ENCODE data around the gene INPP5K. TPM values are rescaled to one million over a fixed set of nuclear protein-coding genes. Genes with fewer than 3 reads are reported as not detected.
A peak's percentile ranks its signal among the peaks of the same experiment; 100 is the strongest.

INPP5K gene
- polyA plus RNA-seq, 1 experiment: 25.9 TPM

DNA sequence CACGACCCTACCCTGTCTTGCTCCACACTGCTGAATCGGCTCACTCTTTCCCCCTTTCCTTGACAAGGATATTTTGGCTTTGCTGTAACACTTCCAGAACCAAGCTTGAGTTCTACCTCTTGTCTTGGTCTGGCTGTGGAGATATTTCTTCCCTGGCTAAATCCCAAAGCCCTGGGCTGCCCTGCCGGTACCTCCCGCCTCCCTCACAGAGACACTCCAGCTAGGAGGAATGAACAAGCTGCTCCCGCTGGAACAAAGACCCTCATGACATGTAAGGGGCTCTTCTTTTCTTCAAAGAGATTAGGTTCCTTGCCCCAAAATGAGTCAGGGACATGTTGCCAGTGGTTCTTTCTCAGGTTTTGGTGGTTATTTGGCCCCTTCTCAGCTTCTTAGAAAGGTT is 10.8 kb downstream of the INPP5K start:
- ChIA-PET POLR2A (interaction anchor here (1.0 kb wide), 1 partner anchor 18 kb away, joined by 3 read pairs; no protein-coding TSS in a partner anchor), CTCF (interaction anchor here (0.6 to 1.6 kb wide), 2 partner anchors 10 to 144 kb away, joined by 3 to 9 read pairs; partner anchors contain the start of gene INPP5K)
- H3K27ac ChIP-seq (ENCODE audit: low read depth, low read length): no peak overlapping the region
- H3K9me3 ChIP-seq (ENCODE audit: control insufficient read depth, insufficient read depth, low read length): no peaks in the 10 kb centered on the region
- no peaks in the 10 kb centered on the region for H3K27me3 ChIP-seq (ENCODE audit: control insufficient read depth, insufficient read depth, low read length)
- H3K4me3 ChIP-seq (ENCODE audit: low read depth, low read length): no peak overlapping the region
- DNase-seq (ENCODE audit: low read depth, low spot score): no peak
- TF ChIP-seq, protein P1, sequence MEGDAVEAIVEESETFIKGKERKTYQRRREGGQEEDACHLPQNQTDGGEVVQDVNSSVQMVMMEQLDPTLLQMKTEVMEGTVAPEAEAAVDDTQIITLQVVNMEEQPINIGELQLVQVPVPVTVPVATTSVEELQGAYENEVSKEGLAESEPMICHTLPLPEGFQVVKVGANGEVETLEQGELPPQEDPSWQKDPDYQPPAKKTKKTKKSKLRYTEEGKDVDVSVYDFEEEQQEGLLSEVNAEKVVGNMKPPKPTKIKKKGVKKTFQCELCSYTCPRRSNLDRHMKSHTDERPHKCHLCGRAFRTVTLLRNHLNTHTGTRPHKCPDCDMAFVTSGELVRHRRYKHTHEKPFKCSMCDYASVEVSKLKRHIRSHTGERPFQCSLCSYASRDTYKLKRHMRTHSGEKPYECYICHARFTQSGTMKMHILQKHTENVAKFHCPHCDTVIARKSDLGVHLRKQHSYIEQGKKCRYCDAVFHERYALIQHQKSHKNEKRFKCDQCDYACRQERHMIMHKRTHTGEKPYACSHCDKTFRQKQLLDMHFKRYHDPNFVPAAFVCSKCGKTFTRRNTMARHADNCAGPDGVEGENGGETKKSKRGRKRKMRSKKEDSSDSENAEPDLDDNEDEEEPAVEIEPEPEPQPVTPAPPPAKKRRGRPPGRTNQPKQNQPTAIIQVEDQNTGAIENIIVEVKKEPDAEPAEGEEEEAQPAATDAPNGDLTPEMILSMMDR (IDR thresholded peaks at IDR 0.05; ENCODE audit: low read depth, low read length): no peak

DNA sequence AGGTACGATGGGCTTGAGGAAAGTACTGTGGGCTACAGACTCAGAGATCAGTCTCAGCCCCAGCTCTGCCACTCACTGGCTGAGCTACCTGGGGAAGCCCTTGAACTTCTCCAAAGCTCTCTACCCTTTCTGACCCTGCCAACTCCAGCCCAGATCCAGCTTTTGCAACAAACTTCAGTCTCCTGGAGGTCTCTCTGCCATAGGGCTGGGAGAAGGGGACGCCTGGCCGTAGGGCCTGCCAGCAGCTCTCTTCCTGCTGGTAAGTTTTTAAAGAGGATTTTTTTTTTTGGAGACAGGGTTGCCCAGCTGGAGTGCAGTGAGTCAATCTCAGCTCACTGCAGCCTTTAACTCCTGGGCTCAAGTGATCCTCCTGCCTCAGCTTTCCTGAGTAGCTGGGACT is 11.5 kb downstream of the INPP5K start:
- TF ChIP-seq, protein P1 (IDR thresholded peaks at IDR 0.05; ENCODE audit: low read depth, low read length): no peak
- no peak for DNase-seq (ENCODE audit: low read depth, low spot score)
- ChIA-PET CTCF (interaction anchor here (0.6 to 1.6 kb wide), 3 partner anchors 11 to 144 kb away, joined by 3 to 9 read pairs (median 3); partner anchors contain the start of gene INPP5K), POLR2A (interaction anchor here (0.6 to 0.9 kb wide), 2 partner anchors 10 to 111 kb away, joined by 3 to 4 read pairs; no protein-coding TSS in a partner anchor)
- no peak overlapping the region for H3K4me3 ChIP-seq (ENCODE audit: low read depth, low read length)
- no peak overlapping the region for H3K27ac ChIP-seq (ENCODE audit: low read depth, low read length)
- H3K9me3 ChIP-seq (ENCODE audit: control insufficient read depth, insufficient read depth, low read length): no peaks in the 10 kb centered on the region
- H3K27me3 ChIP-seq (ENCODE audit: control insufficient read depth, insufficient read depth, low read length): no peaks in the 10 kb centered on the region

DNA sequence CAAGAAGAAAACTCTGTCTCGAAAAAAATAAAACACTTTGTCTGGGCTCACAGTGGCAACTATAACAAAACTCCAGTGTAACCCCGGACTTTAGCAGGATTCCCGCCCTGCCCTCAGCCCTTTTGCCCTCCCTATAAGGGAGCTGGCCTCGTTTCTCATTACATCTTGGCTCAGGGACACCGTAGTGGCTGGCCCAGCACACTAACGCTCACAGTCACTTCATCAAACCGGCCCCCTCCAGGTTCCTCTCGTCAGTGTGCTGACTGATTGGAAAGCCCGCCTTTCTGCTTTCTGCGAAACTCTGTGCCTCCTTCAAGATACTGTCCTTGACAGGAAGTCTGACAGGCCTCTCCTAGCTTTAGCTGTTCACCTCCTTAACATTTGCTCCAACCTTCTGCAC is 12.7 kb downstream of the INPP5K start:
- no peaks in the 10 kb centered on the region for H3K9me3 ChIP-seq (ENCODE audit: control insufficient read depth, insufficient read depth, low read length)
- peak overlapping the region; percentile 11 for H3K27ac ChIP-seq (ENCODE audit: low read depth, low read length)
- no peak overlapping the region for H3K4me3 ChIP-seq (ENCODE audit: low read depth, low read length)
- DNase-seq (ENCODE audit: low read depth, low spot score): no peak
- CTCF ChIA-PET: no interaction called here
- POLR2A ChIA-PET: interaction anchor here (0.7 to 1.1 kb wide), 2 partner anchors 11 to 12 kb away, joined by 3 to 4 read pairs; partner anchors contain the start of gene MYO1C
- H3K27me3 ChIP-seq (ENCODE audit: control insufficient read depth, insufficient read depth, low read length): no peaks in the 10 kb centered on the region
- TF ChIP-seq, protein P1 (IDR thresholded peaks at IDR 0.05; ENCODE audit: low read depth, low read length): no peak

DNA sequence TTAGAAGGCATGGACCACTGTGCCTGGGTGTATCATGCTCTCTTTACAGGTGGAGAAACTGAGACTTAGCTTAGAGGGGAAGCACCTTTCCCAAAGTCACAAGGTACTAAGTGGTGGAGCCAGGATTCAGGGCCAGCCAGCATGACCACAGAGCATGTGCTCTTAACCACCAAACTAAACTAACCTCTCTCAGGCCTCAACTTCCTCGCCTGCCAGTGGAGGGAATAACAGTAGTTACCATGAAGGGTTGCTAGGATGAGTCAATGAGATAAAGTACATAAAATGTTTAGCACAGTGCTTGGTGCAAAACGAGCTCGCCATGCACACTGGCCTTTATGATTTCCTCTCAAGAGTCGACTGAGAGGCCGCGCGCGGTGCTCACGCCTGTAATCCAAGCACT is 17.5 kb downstream of the INPP5K start:
- H3K4me3 ChIP-seq (ENCODE audit: low read depth, low read length): no peak overlapping the region
- ChIA-PET POLR2A (no interaction called here), CTCF (interaction anchor here (1.4 to 1.8 kb wide), 2 partner anchors 17 to 134 kb away, joined by 5 to 6 read pairs; partner anchors contain the start of gene INPP5K)
- peak overlapping the region; percentile 39 for H3K27ac ChIP-seq (ENCODE audit: low read depth, low read length)
- H3K27me3 ChIP-seq (ENCODE audit: control insufficient read depth, insufficient read depth, low read length): no peaks in the 10 kb centered on the region
- H3K9me3 ChIP-seq (ENCODE audit: control insufficient read depth, insufficient read depth, low read length): no peaks in the 10 kb centered on the region; the same call in 1 of the 2 replicates
- TF ChIP-seq, protein P1 (IDR thresholded peaks at IDR 0.05; ENCODE audit: low read depth, low read length): no peak
- DNase-seq (ENCODE audit: low read depth, low spot score): peak; percentile 55

- POLR2A ChIA-PET: interaction anchor here (0.9 to 1.1 kb wide), 2 partner anchors 11 to 38 kb away, joined by 3 to 4 read pairs; no protein-coding TSS in a partner anchor
- Histone ChIP-seq H3K9me3 (ENCODE audit: control insufficient read depth, insufficient read depth, low read length) (no peaks in the 10 kb centered on the region; the same call in 1 of the 2 replicates), H3K4me3 (ENCODE audit: low read depth, low read length) (no peak overlapping the region), H3K27me3 (ENCODE audit: control insufficient read depth, insufficient read depth, low read length) (no peaks in the 10 kb centered on the region), H3K27ac (ENCODE audit: low read depth, low read length) (no peak overlapping the region)
- CTCF ChIA-PET: interaction anchor here (1.4 to 1.8 kb wide), 2 partner anchors 18 to 133 kb away, joined by 5 to 6 read pairs; partner anchors contain the start of gene INPP5K
- DNase-seq (ENCODE audit: low read depth, low spot score): no peak
- TF ChIP-seq, protein P1 (IDR thresholded peaks at IDR 0.05; ENCODE audit: low read depth, low read length): no peak
Observed at GRCh38 chr17:1498233-1498632, 18.2 kb downstream of the INPP5K start.

Measured in AG04450 (cell line).